SK-N-SH treated with all-trans-retinoic acid at 6 μM for 48 hours (cell line): ENCODE results near the gene PRMT2.

Experiments used
- ARNTL ChIP-seq: fragments of 450-650 bp; formaldehyde crosslinking; IDR thresholded peaks from 2 replicates; pipeline ENCODE4 v1.5.0; 2020; ENCODE audit warnings: low read depth, mild to moderate bottlenecking, moderate library complexity, borderline replicate concordance
- BACH2 ChIP-seq: fragments of 250-450 bp; sonication (Bioruptor Pico); IDR thresholded peaks from 2 replicates; pipeline ENCODE4 v1.9.0; 2021; ENCODE audit warnings: mild to moderate bottlenecking, borderline replicate concordance
- CSRNP3 ChIP-seq: fragments of 250-450 bp; sonication (Bioruptor Pico); IDR thresholded peaks from 2 replicates; pipeline ENCODE4 v1.5.1; 2021; ENCODE audit warnings: mild to moderate bottlenecking, moderate library complexity
- ESRRG ChIP-seq: fragments of 250-450 bp; sonication (Bioruptor Pico); IDR thresholded peaks from 2 replicates; pipeline ENCODE4 v1.6.1; 2021; ENCODE audit warnings: mild to moderate bottlenecking
- GLIS3 ChIP-seq: fragments of 250-450 bp; sonication (Bioruptor Pico); IDR thresholded peaks from 2 replicates; pipeline ENCODE4 v1.5.0; 2020; ENCODE audit warnings: mild to moderate bottlenecking, moderate library complexity
- OSR1 ChIP-seq: fragments of 250-450 bp; sonication (Bioruptor Pico); IDR thresholded peaks from 2 replicates; pipeline ENCODE4 v1.8.0; 2022; ENCODE audit warnings: moderate library complexity, mild to moderate bottlenecking, inconsistent platforms
- PATZ1 ChIP-seq: fragments of 250-450 bp; sonication (Bioruptor Pico); IDR thresholded peaks from 2 replicates; pipeline ENCODE4 v1.8.0; 2020; ENCODE audit warnings: mild to moderate bottlenecking, moderate library complexity, borderline replicate concordance
- PPARA ChIP-seq: fragments of 250-450 bp; sonication (Bioruptor Pico); IDR thresholded peaks from 2 replicates; pipeline ENCODE4 v1.5.0; 2020; ENCODE audit warnings: mild to moderate bottlenecking, borderline replicate concordance
- RARB ChIP-seq: fragments of 250-450 bp; sonication (Bioruptor Pico); IDR thresholded peaks from 2 replicates; pipeline ENCODE4 v1.8.0; 2021; ENCODE audit warnings: mild to moderate bottlenecking, moderate library complexity
- ZFP3 ChIP-seq: fragments of 250-450 bp; sonication (Bioruptor Pico); IDR thresholded peaks from 2 replicates; pipeline ENCODE4 v1.5.0; 2020; ENCODE audit warnings: mild to moderate bottlenecking, moderate library complexity
- ZNF565 ChIP-seq: fragments of 450-650 bp; formaldehyde crosslinking; conservative IDR thresholded peaks from 2 replicates; pipeline ENCODE4 v1.5.0; 2020; ENCODE audit warnings: low read depth, mild to moderate bottlenecking, moderate library complexity

GRCh38 chr21:46665566-46665965 lies 30.1 kb downstream of the PRMT2 start:
- TF ChIP-seq ARNTL (CRISPR knock-in tag) (no peak), ZNF565 (CRISPR knock-in tag) (no peak), RARB (CRISPR knock-in tag) (no peak), PPARA (no peak), ESRRG (CRISPR knock-in tag) (no peak), GLIS3 (CRISPR knock-in tag) (no peak), OSR1 (CRISPR knock-in tag) (no peak), BACH2 (CRISPR knock-in tag) (no peak), PATZ1 (CRISPR knock-in tag) (no peak), ZFP3 (CRISPR knock-in tag) (no peak), CSRNP3 (CRISPR knock-in tag) (no peak)
